Measurements from ENCODE around the gene NEB.

NEB gene

GRCh38 chr2:151577116-151577515, 157.2 kb downstream of the NEB start:
- Histone ChIP-seq H3K9me3 (ENCODE audit: control extremely low read depth in 1 of 5, control insufficient read depth in 4 of 5, insufficient read depth in 2 of 5, low read depth in 1 of 5, low read length in 4 of 5) (no peaks in the 10 kb centered on the region), H3K4me3 (ENCODE audit: control insufficient read depth in 1 of 7, extremely low read depth in 1 of 7, insufficient read depth in 4 of 7, low read depth in 2 of 7, low read length in 6 of 7) (no peak overlapping the region), H3K27ac (ENCODE audit: insufficient read depth in 1 of 2, low read depth in 1 of 2, low read length in 2 of 2, poor library complexity in 1 of 2, severe bottlenecking in 2 of 2) (no peak overlapping the region), H3K4me1 (ENCODE audit: control extremely low read depth in 1 of 4, control insufficient read depth in 4 of 4, insufficient read depth in 4 of 4, low read length in 3 of 4) (no peaks in the 10 kb centered on the region), H3K27me3 (replicated peaks in 2 of 5; ENCODE audit: control insufficient read depth in 4 of 5, insufficient read depth in 5 of 5, low read length in 4 of 5) (no peaks in the 10 kb centered on the region), H3K36me3 (ENCODE audit: control insufficient read depth in 4 of 4, insufficient read depth in 4 of 4, low read length in 3 of 4) (no peaks in the 10 kb centered on the region)
- no peak for DNase-seq
- 96% methylated on average over 5 of the region's 5 CpGs for WGBS (ENCODE audit: insufficient coverage)
- ChIA-PET CTCF (no interaction called here), POLR2A (no interaction called here)

GRCh38 chr2:151576080-151576479, 158.2 kb downstream of the NEB start:
- WGBS (ENCODE audit: insufficient coverage) = 100% methylated on average over 2 of the region's 4 CpGs
- Histone ChIP-seq H3K27ac (ENCODE audit: insufficient read depth in 1 of 2, low read depth in 1 of 2, low read length in 2 of 2, poor library complexity in 1 of 2, severe bottlenecking in 2 of 2) (no peak overlapping the region), H3K9me3 (ENCODE audit: control extremely low read depth in 1 of 5, control insufficient read depth in 4 of 5, insufficient read depth in 2 of 5, low read depth in 1 of 5, low read length in 4 of 5) (no peaks in the 10 kb centered on the region), H3K27me3 (replicated peaks in 2 of 5; ENCODE audit: control insufficient read depth in 4 of 5, insufficient read depth in 5 of 5, low read length in 4 of 5) (no peaks in the 10 kb centered on the region), H3K4me3 (ENCODE audit: control insufficient read depth in 1 of 7, extremely low read depth in 1 of 7, insufficient read depth in 4 of 7, low read depth in 2 of 7, low read length in 6 of 7) (no peak overlapping the region), H3K36me3 (ENCODE audit: control insufficient read depth in 4 of 4, insufficient read depth in 4 of 4, low read length in 3 of 4) (no peaks in the 10 kb centered on the region), H3K4me1 (ENCODE audit: control extremely low read depth in 1 of 4, control insufficient read depth in 4 of 4, insufficient read depth in 4 of 4, low read length in 3 of 4) (no peaks in the 10 kb centered on the region)
- ChIA-PET POLR2A (no interaction called here), CTCF (no interaction called here)
- DNase-seq = no peak

- Histone ChIP-seq H3K4me1 (ENCODE audit: control extremely low read depth in 1 of 4, control insufficient read depth in 4 of 4, insufficient read depth in 4 of 4, low read length in 3 of 4) (no peaks in the 10 kb centered on the region), H3K27ac (ENCODE audit: insufficient read depth in 1 of 2, low read depth in 1 of 2, low read length in 2 of 2, poor library complexity in 1 of 2, severe bottlenecking in 2 of 2) (no peak overlapping the region), H3K9me3 (ENCODE audit: control extremely low read depth in 1 of 5, control insufficient read depth in 4 of 5, insufficient read depth in 2 of 5, low read depth in 1 of 5, low read length in 4 of 5) (no peaks in the 10 kb centered on the region), H3K36me3 (ENCODE audit: control insufficient read depth in 4 of 4, insufficient read depth in 4 of 4, low read length in 3 of 4) (no peaks in the 10 kb centered on the region), H3K4me3 (ENCODE audit: control insufficient read depth in 1 of 7, extremely low read depth in 1 of 7, insufficient read depth in 4 of 7, low read depth in 2 of 7, low read length in 6 of 7) (no peak overlapping the region), H3K27me3 (replicated peaks in 2 of 5; ENCODE audit: control insufficient read depth in 4 of 5, insufficient read depth in 5 of 5, low read length in 4 of 5) (no peaks in the 10 kb centered on the region)
- no peak for DNase-seq
- CTCF ChIA-PET = no interaction called here
- POLR2A ChIA-PET = no interaction called here
- WGBS (ENCODE audit: insufficient coverage) = 94% methylated on average over 3 of the region's 5 CpGs
These were observed 158.9 kb downstream of the NEB start for GRCh38 chr2:151575338-151575737.

DNA sequence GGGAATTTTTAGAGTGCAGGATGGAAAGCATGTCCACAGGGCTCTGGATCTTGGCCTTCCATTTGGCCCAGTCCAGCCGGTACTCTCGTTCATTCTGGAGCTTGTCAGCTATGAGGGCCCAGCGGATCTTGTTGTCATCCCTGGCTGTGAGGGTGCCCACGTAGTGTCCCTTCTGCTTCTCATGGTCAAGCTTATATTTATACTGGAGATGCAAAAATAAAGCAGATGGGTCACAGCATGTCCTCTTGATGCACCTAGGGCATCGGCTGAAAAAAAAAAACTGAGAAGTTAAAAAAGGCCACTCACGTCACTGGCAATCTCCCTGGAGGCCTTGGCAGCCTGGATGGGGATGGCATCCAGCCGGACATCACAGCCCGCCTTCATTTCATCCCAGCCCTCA, 164.1 kb downstream of the NEB start:
- ChIA-PET CTCF (no interaction called here), POLR2A (no interaction called here)
- no peak for DNase-seq
- Histone ChIP-seq H3K36me3 (ENCODE audit: control insufficient read depth in 4 of 4, insufficient read depth in 4 of 4, low read length in 3 of 4) (no peaks in the 10 kb centered on the region), H3K4me1 (ENCODE audit: control extremely low read depth in 1 of 4, control insufficient read depth in 4 of 4, insufficient read depth in 4 of 4, low read length in 3 of 4) (no peaks in the 10 kb centered on the region), H3K4me3 (ENCODE audit: control insufficient read depth in 1 of 7, extremely low read depth in 1 of 7, insufficient read depth in 4 of 7, low read depth in 2 of 7, low read length in 6 of 7) (no peak overlapping the region), H3K27me3 (replicated peaks in 2 of 5; ENCODE audit: control insufficient read depth in 4 of 5, insufficient read depth in 5 of 5, low read length in 4 of 5) (no peaks in the 10 kb centered on the region), H3K9me3 (ENCODE audit: control extremely low read depth in 1 of 5, control insufficient read depth in 4 of 5, insufficient read depth in 2 of 5, low read depth in 1 of 5, low read length in 4 of 5) (no peaks in the 10 kb centered on the region), H3K27ac (ENCODE audit: insufficient read depth in 1 of 2, low read depth in 1 of 2, low read length in 2 of 2, poor library complexity in 1 of 2, severe bottlenecking in 2 of 2) (no peak overlapping the region)
- 100% methylated on average over 6 of the region's 8 CpGs for WGBS (ENCODE audit: insufficient coverage)

- WGBS (ENCODE audit: insufficient coverage) = 93% methylated on average over 7 of the region's 8 CpGs
- Histone ChIP-seq H3K27me3 (replicated peaks in 2 of 5; ENCODE audit: control insufficient read depth in 4 of 5, insufficient read depth in 5 of 5, low read length in 4 of 5) (no peaks in the 10 kb centered on the region), H3K4me3 (ENCODE audit: control insufficient read depth in 1 of 7, extremely low read depth in 1 of 7, insufficient read depth in 4 of 7, low read depth in 2 of 7, low read length in 6 of 7) (no peak overlapping the region), H3K9me3 (ENCODE audit: control extremely low read depth in 1 of 5, control insufficient read depth in 4 of 5, insufficient read depth in 2 of 5, low read depth in 1 of 5, low read length in 4 of 5) (no peaks in the 10 kb centered on the region), H3K4me1 (ENCODE audit: control extremely low read depth in 1 of 4, control insufficient read depth in 4 of 4, insufficient read depth in 4 of 4, low read length in 3 of 4) (no peaks in the 10 kb centered on the region), H3K36me3 (ENCODE audit: control insufficient read depth in 4 of 4, insufficient read depth in 4 of 4, low read length in 3 of 4) (no peaks in the 10 kb centered on the region), H3K27ac (ENCODE audit: insufficient read depth in 1 of 2, low read depth in 1 of 2, low read length in 2 of 2, poor library complexity in 1 of 2, severe bottlenecking in 2 of 2) (no peak overlapping the region)
- POLR2A ChIA-PET = no interaction called here
- DNase-seq = no peak
- CTCF ChIA-PET = no interaction called here
These were observed 165.1 kb downstream of the NEB start for GRCh38 chr2:151569167-151569566.

- Histone ChIP-seq H3K27ac (ENCODE audit: insufficient read depth in 1 of 2, low read depth in 1 of 2, low read length in 2 of 2, poor library complexity in 1 of 2, severe bottlenecking in 2 of 2) (no peak overlapping the region), H3K27me3 (replicated peaks in 2 of 5; ENCODE audit: control insufficient read depth in 4 of 5, insufficient read depth in 5 of 5, low read length in 4 of 5) (no peaks in the 10 kb centered on the region), H3K4me1 (ENCODE audit: control extremely low read depth in 1 of 4, control insufficient read depth in 4 of 4, insufficient read depth in 4 of 4, low read length in 3 of 4) (no peaks in the 10 kb centered on the region), H3K4me3 (ENCODE audit: control insufficient read depth in 1 of 7, extremely low read depth in 1 of 7, insufficient read depth in 4 of 7, low read depth in 2 of 7, low read length in 6 of 7) (no peak overlapping the region), H3K9me3 (ENCODE audit: control extremely low read depth in 1 of 5, control insufficient read depth in 4 of 5, insufficient read depth in 2 of 5, low read depth in 1 of 5, low read length in 4 of 5) (no peaks in the 10 kb centered on the region), H3K36me3 (ENCODE audit: control insufficient read depth in 4 of 4, insufficient read depth in 4 of 4, low read length in 3 of 4) (no peaks in the 10 kb centered on the region)
- DNase-seq = no peak
- ChIA-PET POLR2A (interaction anchor here (0.7 kb wide), 1 partner anchor 249 kb away, joined by 4 read pairs; no protein-coding TSS in a partner anchor), CTCF (no interaction called here)
- no CpG with 5 or more reads among the region's 7 CpGs for WGBS (ENCODE audit: insufficient coverage)
These were observed 165.8 kb downstream of the NEB start for GRCh38 chr2:151568501-151568900.

DNA sequence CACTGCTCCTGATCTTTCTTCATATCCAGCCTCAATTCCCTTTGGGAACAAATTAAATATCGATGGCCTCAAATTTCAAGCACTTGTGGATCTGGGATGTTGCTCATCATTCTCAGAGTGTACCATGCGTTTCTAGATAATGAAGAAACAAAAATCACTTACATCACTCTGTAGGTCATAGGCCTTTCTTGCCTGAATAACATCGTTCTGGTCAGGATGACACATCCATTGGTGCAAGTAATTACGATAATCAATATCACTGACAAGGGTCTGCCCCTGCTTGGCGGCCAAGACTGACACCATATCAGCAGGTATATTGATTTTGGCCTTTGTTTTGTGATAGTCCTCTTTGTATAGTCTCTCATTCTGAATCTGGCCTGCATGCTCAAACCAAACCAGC, 167.3 kb downstream of the NEB start:
- Histone ChIP-seq H3K4me1 (ENCODE audit: control extremely low read depth in 1 of 4, control insufficient read depth in 4 of 4, insufficient read depth in 4 of 4, low read length in 3 of 4) (no peaks in the 10 kb centered on the region), H3K4me3 (ENCODE audit: control insufficient read depth in 1 of 7, extremely low read depth in 1 of 7, insufficient read depth in 4 of 7, low read depth in 2 of 7, low read length in 6 of 7) (no peak overlapping the region), H3K36me3 (ENCODE audit: control insufficient read depth in 4 of 4, insufficient read depth in 4 of 4, low read length in 3 of 4) (no peaks in the 10 kb centered on the region), H3K9me3 (ENCODE audit: control extremely low read depth in 1 of 5, control insufficient read depth in 4 of 5, insufficient read depth in 2 of 5, low read depth in 1 of 5, low read length in 4 of 5) (no peaks in the 10 kb centered on the region), H3K27ac (ENCODE audit: insufficient read depth in 1 of 2, low read depth in 1 of 2, low read length in 2 of 2, poor library complexity in 1 of 2, severe bottlenecking in 2 of 2) (no peak overlapping the region), H3K27me3 (replicated peaks in 2 of 5; ENCODE audit: control insufficient read depth in 4 of 5, insufficient read depth in 5 of 5, low read length in 4 of 5) (no peaks in the 10 kb centered on the region)
- POLR2A ChIA-PET = no interaction called here
- DNase-seq = no peak
- CTCF ChIA-PET = no interaction called here
- 100% methylated on average over 5 of the region's 5 CpGs for WGBS (ENCODE audit: insufficient coverage)
